GM23338 (cell line): ENCODE data around the gene NUCKS1. TPM values are rescaled to one million over a fixed set of nuclear protein-coding genes. Genes with fewer than 3 reads are reported as not detected.

ENCODE experiments used
- ATAC-seq: fragments of 200-7000 bp; cut with Tn5 transposase; 3 replicates; pipeline ENCODE4 v1.9.1; 2020
- DNase-seq: peaks from one replicate; pipeline ENCODE4 v3.0.0-alpha.2; 2015; ENCODE audit warnings: low spot score
- H2AFZ ChIP-seq: fragments of 200-600 bp; sonication (generic); 2 replicates; pipeline ENCODE4 v1.8.0; 2016; ENCODE audit warnings: antibody characterized with exemption, mild to moderate bottlenecking, moderate library complexity
- H3F3A ChIP-seq: fragments of 200-600 bp; sonication (generic); replicated peaks from 2 replicates; pipeline ENCODE4 v1.8.0; 2017; ENCODE audit warnings: antibody characterized with exemption, mixed run types, low read depth
- H3K27ac ChIP-seq: fragments of 200-600 bp; sonication (generic); 2 replicates; pipeline ENCODE4 v1.6.1; 2016; ENCODE audit warnings: low read depth
- H3K27me3 ChIP-seq: fragments of 200-600 bp; sonication (generic); 2 replicates; pipeline ENCODE4 v1.8.0; 2016; ENCODE audit warnings: mild to moderate bottlenecking, mixed run types, moderate library complexity; ENCODE audit not compliant: insufficient read depth
- H3K36me3 ChIP-seq: fragments of 200-600 bp; sonication (generic); 2 replicates; pipeline ENCODE4 v1.8.0; 2016; ENCODE audit warnings: mild to moderate bottlenecking; ENCODE audit not compliant: insufficient read depth
- H3K4me1 ChIP-seq: fragments of 200-600 bp; sonication (generic); 2 replicates; pipeline ENCODE4 v1.8.0; 2016; ENCODE audit warnings: mild to moderate bottlenecking, moderate library complexity; ENCODE audit not compliant: insufficient read depth
- H3K4me2 ChIP-seq: fragments of 200-600 bp; sonication (generic); 2 replicates; pipeline ENCODE4 v1.7.1; 2017; ENCODE audit warnings: mixed run types
- H3K4me3 ChIP-seq: fragments of 200-600 bp; sonication (generic); 2 replicates; pipeline ENCODE4 v1.6.1; 2016; ENCODE audit warnings: mixed run types
- H3K79me2 ChIP-seq: fragments of 200-600 bp; sonication (generic); replicated peaks from 2 replicates; pipeline ENCODE4 v1.8.0; 2017; ENCODE audit warnings: mild to moderate bottlenecking; ENCODE audit not compliant: insufficient read depth
- H3K9me2 ChIP-seq: fragments of 200-600 bp; sonication (generic); 2 replicates; pipeline ENCODE4 v1.8.0; 2017; ENCODE audit not compliant: insufficient read depth
- H4K20me1 ChIP-seq: fragments of 200-600 bp; sonication (generic); replicated peaks from 2 replicates; pipeline ENCODE4 v1.8.0; 2017; ENCODE audit warnings: mild to moderate bottlenecking; ENCODE audit not compliant: insufficient read depth
- H3K27ac Mint-ChIP-seq: 2 replicates; pipeline ENCODE4 v1.8.0; 2020; ENCODE audit warnings: inconsistent platforms, mild to moderate bottlenecking, moderate library complexity, mixed read lengths
- H3K27me3 Mint-ChIP-seq: 3 replicates; pipeline ENCODE4 v1.8.0; 2022; ENCODE audit warnings: low read depth, mild to moderate bottlenecking, moderate library complexity, mixed read lengths, inconsistent platforms; ENCODE audit not compliant: insufficient read depth, poor library complexity
- H3K36me3 Mint-ChIP-seq: 3 replicates; pipeline ENCODE4 v1.8.0; 2021; ENCODE audit warnings: low read depth, mild to moderate bottlenecking, inconsistent platforms, moderate library complexity, mixed read lengths
- H3K4me1 Mint-ChIP-seq: 3 replicates; pipeline ENCODE4 v1.8.0; 2020; ENCODE audit warnings: mild to moderate bottlenecking, inconsistent platforms, mixed read lengths
- H3K4me3 Mint-ChIP-seq: 3 replicates; pipeline ENCODE4 v1.8.0; 2021; ENCODE audit warnings: moderate library complexity, mild to moderate bottlenecking, inconsistent platforms, mixed read lengths
- H3K9me3 Mint-ChIP-seq: 3 replicates; pipeline ENCODE4 v1.8.0; 2020; ENCODE audit warnings: moderate library complexity, mild to moderate bottlenecking, inconsistent platforms, mixed read lengths
- ETS1 ChIP-seq: IDR thresholded peaks from 2 replicates; pipeline ENCODE4 v1.6.1; 2016; ENCODE audit warnings: antibody characterized with exemption
- EZH2phosphoT487 ChIP-seq: fragments of 200-600 bp; sonication (generic); IDR thresholded peaks from one replicate; pipeline ENCODE4 v1.8.1; 2018; ENCODE audit warnings: antibody characterized with exemption; ENCODE audit not compliant: unreplicated experiment
- POLR2AphosphoS5 ChIP-seq: IDR thresholded peaks from 2 replicates; pipeline ENCODE4 v1.6.1; 2016; ENCODE audit warnings: antibody characterized with exemption, low read depth
- REST ChIP-seq: IDR thresholded peaks from one replicate; pipeline ENCODE4 v1.6.1; 2018; ENCODE audit warnings: antibody characterized with exemption; ENCODE audit not compliant: unreplicated experiment
- ZNF331 ChIP-seq: fragments of 250-450 bp; sonication (Bioruptor Pico); IDR thresholded peaks from 2 replicates; pipeline ENCODE4 v1.5.0; 2020; ENCODE audit warnings: low read depth, mild to moderate bottlenecking, moderate library complexity
- ZNF462 ChIP-seq: fragments of 250-450 bp; sonication (Bioruptor Pico); IDR thresholded peaks from 2 replicates; pipeline ENCODE4 v1.5.0; 2020; ENCODE audit warnings: mild to moderate bottlenecking, moderate library complexity
- polyA plus RNA-seq: library from polyadenylated mRNA; unstranded; fragments of >200 nt; fragmentation: Nextera tagmentation; extraction: Ambion mirVana; gene quantifications from 2 replicates; pipeline ENCODE4 v1.2.1, GENCODE V29; 2016
- total RNA-seq: library from RNA; depleted of rRNA; stranded (reverse); fragments of >200 nt; shearing (Covaris generic); gene quantifications from 2 replicates; pipeline ENCODE4 v1.2.3, GENCODE V29; 2014

Gene NUCKS1
- total and polyA plus RNA-seq, 2 experiments from 2014 or later = 255 to 307 TPM

GRCh38 chr1:205680073-205680851 is 69.7 kb downstream of the NUCKS1 start, which contains the start of gene SLC45A3:
TSS of gene SLC45A3 (minus strand) at chr1:205680509. CDS start at chr1:205664656, 15,853 bp downstream.
- peak within 1 kb of the TSS; percentile 82 for H3K4me3 ChIP-seq
- no peak for TF ChIP-seq EZH2phosphoT487
- TF ChIP-seq ZNF331 (CRISPR knock-in tag) = no peak
- TF ChIP-seq POLR2AphosphoS5 = peak; percentile 52
- TF ChIP-seq REST = no peak
- no peak for TF ChIP-seq ETS1
- Mint-ChIP-seq H3K27me3 (peaks cover 28% of the 10 kb centered on the region), H3K4me3 (peak within 1 kb of the TSS; percentile 79), H3K36me3 (no peaks in the 10 kb centered on the region; the same call in 2 of the 3 replicates), H3K9me3 (no peaks in the 10 kb centered on the region; the same call in 2 of the 3 replicates), H3K27ac (peak within 1 kb of the TSS; percentile 70; the same call in 1 of the 2 replicates), H3K4me1 (peaks cover 41% of the 10 kb centered on the region)
- H3F3A ChIP-seq = 0 out of 2 replicates have a peak, but pooled peaks cover 10% of the 10 kb centered on the region
- peaks cover 36% of the 10 kb centered on the region for H3K79me2 ChIP-seq
- H3K4me2 ChIP-seq = peak within 1 kb of the TSS; percentile 92
- DNase-seq (peak; percentile 74), ATAC-seq (peak; percentile 66)
- H3K27me3 ChIP-seq = peaks cover 12% of the 10 kb centered on the region
- peak within 1 kb of the TSS; percentile 91 for H2AFZ ChIP-seq
- peaks cover 4% of the 10 kb centered on the region; the same call in 1 of the 2 replicates for H4K20me1 ChIP-seq
- no peak within 1 kb of the TSS for H3K27ac ChIP-seq
- H3K36me3 ChIP-seq = no peaks in the 10 kb centered on the region
- H3K4me1 ChIP-seq = peaks cover 30% of the 10 kb centered on the region
- H3K9me2 ChIP-seq = no peaks in the 10 kb centered on the region

- Histone ChIP-seq H3F3A (0 out of 2 replicates have a peak, but pooled peaks cover 10% of the 10 kb centered on the region), H3K36me3 (no peaks in the 10 kb centered on the region), H3K27me3 (peaks cover 12% of the 10 kb centered on the region), H2AFZ (no peak overlapping the region), H3K4me3 (peak overlapping the region; percentile 82; the same call in 1 of the 2 replicates), H3K9me2 (no peaks in the 10 kb centered on the region), H3K4me2 (peak overlapping the region; percentile 92), H3K79me2 (peaks cover 43% of the 10 kb centered on the region), H3K27ac (no peak overlapping the region), H4K20me1 (peaks cover 4% of the 10 kb centered on the region; the same call in 1 of the 2 replicates), H3K4me1 (peaks cover 33% of the 10 kb centered on the region)
- no peaks in the 10 kb centered on the region; the same call in 2 of the 3 replicates for H3K9me3 Mint-ChIP-seq
- H3K36me3 Mint-ChIP-seq = no peaks in the 10 kb centered on the region; the same call in 2 of the 3 replicates
- peaks cover 44% of the 10 kb centered on the region for H3K4me1 Mint-ChIP-seq
- DNase-seq (no peak), ATAC-seq (peak; percentile 25)
- peaks cover 26% of the 10 kb centered on the region for H3K27me3 Mint-ChIP-seq
- H3K27ac Mint-ChIP-seq = no peak overlapping the region
- H3K4me3 Mint-ChIP-seq = peak overlapping the region; percentile 79
- no peak for TF ChIP-seq ZNF462 (CRISPR knock-in tag)
These were observed 71.5 kb downstream of the NUCKS1 start for GRCh38 chr1:205678286-205679111.
